Tibial nerve (tissue), 4 donors: ENCODE measurements around the gene EDN1. TPM values are rescaled to one million over a fixed set of nuclear protein-coding genes. Genes with fewer than 3 reads are reported as not detected.

ENCODE experiments used
- DNase-seq, 2 donors: peaks; one replicate each; pipeline ENCODE4 v3.0.0-alpha.2; 2019; ENCODE audit warnings: low spot score in 2 of 2
- H3K27ac ChIP-seq, 4 donors: fragments of 200-600 bp; sonication (generic) in 3 of 4; one replicate each; pipeline ENCODE4 v1.5.1; 2017 to 2019; ENCODE audit warnings: mild to moderate bottlenecking in 1 of 4
- H3K27me3 ChIP-seq, 2 donors: fragments of 200-600 bp; sonication (generic) in 1 of 2; one replicate each; pipeline versions ENCODE4 v1.5.1 to v1.6.0; 2017 to 2019
- H3K36me3 ChIP-seq, 3 donors: fragments of 200-600 bp; sonication (generic); one replicate each; pipeline ENCODE4 v1.5.1; 2018 to 2019
- H3K4me1 ChIP-seq, 4 donors: fragments of 200-600 bp; sonication (generic) in 3 of 4; one replicate each; pipeline ENCODE4 v1.5.1; 2017 to 2019
- H3K4me3 ChIP-seq, 4 donors: fragments of 200-600 bp; sonication (generic) in 3 of 4; one replicate each; pipeline ENCODE4 v1.5.1; 2017 to 2019; ENCODE audit warnings: mild to moderate bottlenecking in 1 of 4, moderate library complexity in 1 of 4
- H3K9me3 ChIP-seq, 4 donors: fragments of 200-600 bp; sonication (generic) in 3 of 4; one replicate each; pipeline ENCODE4 v1.5.1; 2017 to 2019
- EP300 ChIP-seq, 2 donors: sonication (generic); formaldehyde crosslinking; IDR thresholded peaks; one replicate each; pipeline ENCODE4 v1.6.1; 2017; ENCODE audit warnings: antibody characterized with exemption in 2 of 2, mild to moderate bottlenecking in 1 of 2
- POLR2A ChIP-seq, 2 donors: fragments of 450-650 bp; IDR thresholded peaks; one replicate each; pipeline ENCODE4 v1.6.1; 2017; ENCODE audit warnings: antibody characterized with exemption in 2 of 2, mild to moderate bottlenecking in 2 of 2, moderate library complexity in 2 of 2
- WGBS, 2 donors: methylation state at CpG; one replicate each; pipeline ENCODE4 v1.1.5; 2018; 5-methylcytosine and 5-hydroxymethylcytosine counted together
- total RNA-seq, 4 donors: library from RNA; depleted of rRNA; stranded (reverse); fragments of >200 nt; gene quantifications; one replicate each; pipeline ENCODE4 v1.1.0, GENCODE V29; 2016
- TF ChIP-seq, protein P1 (sequence below), 5 experiments: fragments of 200-600 bp in 3 of 5; fragments of 450-650 bp in 2 of 5; sonication (generic) in 3 of 5; IDR thresholded peaks; one replicate each; pipeline ENCODE4 v1.5.1; 2016 to 2019; ENCODE audit warnings: antibody characterized with exemption in 5 of 5, mild to moderate bottlenecking in 3 of 5, moderate library complexity in 2 of 5

EDN1 gene
- total RNA-seq, 4 donors from 2014 or later, result 18.2 to 48.8 (median 38.3) TPM

DNA sequence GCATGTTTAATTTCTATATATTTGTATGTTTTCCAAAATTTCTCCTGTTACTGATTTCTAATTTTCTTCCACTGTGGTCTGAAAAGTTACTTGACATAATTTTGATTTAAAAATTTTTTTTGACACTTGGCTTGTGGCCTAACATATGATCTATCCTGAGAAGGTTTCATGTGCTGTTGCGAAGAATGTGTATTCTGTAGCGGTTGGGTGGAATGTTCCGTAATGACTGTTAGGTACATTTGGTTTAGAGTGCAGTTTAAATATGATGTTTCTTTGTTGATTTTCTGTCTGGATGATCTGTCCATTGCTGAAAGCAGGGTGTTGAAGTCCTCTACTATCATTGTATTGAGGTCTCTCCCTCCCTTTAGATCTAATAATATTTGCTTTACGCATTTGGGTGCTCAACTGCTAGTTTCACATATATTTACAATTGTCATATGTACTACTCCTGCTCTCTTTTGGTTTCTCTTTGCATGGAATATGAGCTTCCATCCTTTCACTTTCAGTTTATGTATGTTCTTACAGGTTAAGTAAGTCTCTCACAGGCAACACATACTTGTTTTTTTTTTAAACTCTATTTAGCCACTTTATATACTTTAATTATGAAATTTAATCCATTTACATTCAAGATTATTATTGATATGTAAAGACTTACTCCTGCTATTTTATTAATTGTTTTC, 19.5 kb upstream of the EDN1 start:
- no peak for DNase-seq
- Histone ChIP-seq H3K4me3 (no peak overlapping the region), H3K27ac (no peak overlapping the region), H3K27me3 (no peaks in the 10 kb centered on the region), H3K4me1 (no peaks in the 10 kb centered on the region), H3K9me3 (peaks cover 0 to 12% (median 2%) of the 10 kb centered on the region in 4 donors), H3K36me3 (no peaks in the 10 kb centered on the region)
- 96 to 98% methylated on average over 4 of the region's 4 CpGs for WGBS, 2 donors
- TF ChIP-seq EP300 (IDR thresholded peaks at IDR 0.05) (no peak), POLR2A (IDR thresholded peaks at IDR 0.05) (no peak)
- TF ChIP-seq, protein P1, sequence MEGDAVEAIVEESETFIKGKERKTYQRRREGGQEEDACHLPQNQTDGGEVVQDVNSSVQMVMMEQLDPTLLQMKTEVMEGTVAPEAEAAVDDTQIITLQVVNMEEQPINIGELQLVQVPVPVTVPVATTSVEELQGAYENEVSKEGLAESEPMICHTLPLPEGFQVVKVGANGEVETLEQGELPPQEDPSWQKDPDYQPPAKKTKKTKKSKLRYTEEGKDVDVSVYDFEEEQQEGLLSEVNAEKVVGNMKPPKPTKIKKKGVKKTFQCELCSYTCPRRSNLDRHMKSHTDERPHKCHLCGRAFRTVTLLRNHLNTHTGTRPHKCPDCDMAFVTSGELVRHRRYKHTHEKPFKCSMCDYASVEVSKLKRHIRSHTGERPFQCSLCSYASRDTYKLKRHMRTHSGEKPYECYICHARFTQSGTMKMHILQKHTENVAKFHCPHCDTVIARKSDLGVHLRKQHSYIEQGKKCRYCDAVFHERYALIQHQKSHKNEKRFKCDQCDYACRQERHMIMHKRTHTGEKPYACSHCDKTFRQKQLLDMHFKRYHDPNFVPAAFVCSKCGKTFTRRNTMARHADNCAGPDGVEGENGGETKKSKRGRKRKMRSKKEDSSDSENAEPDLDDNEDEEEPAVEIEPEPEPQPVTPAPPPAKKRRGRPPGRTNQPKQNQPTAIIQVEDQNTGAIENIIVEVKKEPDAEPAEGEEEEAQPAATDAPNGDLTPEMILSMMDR (IDR thresholded peaks at IDR 0.05), result no peak

DNA sequence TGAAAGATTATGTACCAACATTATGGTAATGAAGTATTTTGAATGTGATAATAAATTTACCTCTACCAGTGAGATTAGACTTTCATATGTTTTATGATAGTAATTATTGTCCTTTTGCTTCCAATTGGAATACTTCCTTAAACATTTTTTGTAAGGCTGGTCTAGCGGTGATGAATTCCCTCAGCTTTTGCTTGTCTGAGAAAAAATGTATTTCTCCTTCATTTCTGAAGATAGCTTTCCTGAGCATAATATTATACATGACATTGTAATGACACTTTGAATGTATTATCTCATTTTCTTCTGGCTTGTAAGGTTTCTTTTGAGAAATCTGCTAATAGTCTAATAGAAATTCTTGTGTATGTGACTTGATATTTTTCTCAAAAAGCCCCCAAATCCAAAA, 18.6 kb upstream of the EDN1 start:
- no peaks in the 10 kb centered on the region for H3K36me3 ChIP-seq
- peaks cover 0 to 12% (median 2%) of the 10 kb centered on the region in 4 donors for H3K9me3 ChIP-seq
- H3K27me3 ChIP-seq, result no peaks in the 10 kb centered on the region
- no peak overlapping the region for H3K4me3 ChIP-seq
- H3K4me1 ChIP-seq, result no peaks in the 10 kb centered on the region
- TF ChIP-seq EP300 (IDR thresholded peaks at IDR 0.05) (no peak), POLR2A (IDR thresholded peaks at IDR 0.05) (no peak)
- TF ChIP-seq, protein P1 (IDR thresholded peaks at IDR 0.05), result no peak
- DNase-seq, result no peak
- no peak overlapping the region for H3K27ac ChIP-seq
- 94% methylated on average over 1 of the region's 1 CpG for WGBS, 2 donors

DNA sequence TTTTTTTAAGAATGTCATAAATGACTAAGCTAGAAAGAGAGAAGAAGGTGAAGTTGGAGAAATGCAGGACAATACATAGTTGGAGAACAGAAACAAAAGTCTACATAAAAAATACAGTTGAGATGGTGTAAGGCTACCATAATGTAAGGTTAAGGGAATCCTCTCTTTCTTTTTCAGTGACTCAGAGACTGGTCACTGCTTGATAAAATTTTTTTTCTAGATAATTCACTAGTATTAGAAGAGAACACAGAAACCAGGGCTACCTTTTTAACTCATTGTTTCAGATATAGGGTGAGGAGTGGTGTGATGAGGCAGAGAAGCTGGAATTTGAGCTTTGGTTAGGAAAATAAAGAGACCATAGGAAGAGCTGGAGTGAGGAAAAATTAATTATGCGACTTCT, 18.2 kb upstream of the EDN1 start:
- H3K9me3 ChIP-seq, result peaks cover 0 to 12% (median 2%) of the 10 kb centered on the region in 4 donors
- H3K27me3 ChIP-seq, result no peaks in the 10 kb centered on the region
- 92 to 94% methylated on average over 1 of the region's 1 CpG for WGBS, 2 donors
- no peak overlapping the region for H3K4me3 ChIP-seq
- TF ChIP-seq EP300 (IDR thresholded peaks at IDR 0.05) (no peak), POLR2A (IDR thresholded peaks at IDR 0.05) (no peak)
- TF ChIP-seq, protein P1 (IDR thresholded peaks at IDR 0.05), result no peak
- no peak overlapping the region for H3K27ac ChIP-seq
- H3K36me3 ChIP-seq, result no peaks in the 10 kb centered on the region
- H3K4me1 ChIP-seq, result no peaks in the 10 kb centered on the region
- DNase-seq, result no peak

DNA sequence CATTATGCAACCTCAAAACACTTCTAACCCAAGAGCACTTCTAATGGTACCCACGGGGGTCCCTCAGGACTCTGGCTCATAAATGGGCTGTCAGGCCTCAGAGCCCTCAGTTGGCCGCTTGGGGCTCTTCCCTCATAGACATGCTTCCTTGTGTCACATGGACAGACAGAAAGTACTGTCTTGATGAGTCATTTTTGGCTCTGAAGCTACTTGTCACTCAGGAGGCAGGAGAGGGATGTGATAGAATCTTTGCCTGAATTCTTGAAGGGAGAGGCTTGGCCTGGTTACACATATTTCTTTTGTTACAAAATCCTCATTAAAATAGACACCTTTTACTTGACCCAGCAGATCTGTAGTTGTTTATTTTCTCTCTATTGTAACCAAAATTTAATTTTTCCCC, 15.1 kb upstream of the EDN1 start:
- no peak for DNase-seq
- H3K27ac ChIP-seq, result no peak overlapping the region
- no peaks in the 10 kb centered on the region for H3K27me3 ChIP-seq
- peaks cover 0 to 12% (median 2%) of the 10 kb centered on the region in 4 donors for H3K9me3 ChIP-seq
- no peak overlapping the region for H3K4me3 ChIP-seq
- peaks cover 0 to 8% (median 0%) of the 10 kb centered on the region in 4 donors for H3K4me1 ChIP-seq
- 72 to 82% methylated on average over 2 of the region's 2 CpGs for WGBS, 2 donors
- H3K36me3 ChIP-seq, result no peaks in the 10 kb centered on the region
- TF ChIP-seq POLR2A (IDR thresholded peaks at IDR 0.05) (no peak), EP300 (IDR thresholded peaks at IDR 0.05) (no peak)
- TF ChIP-seq, protein P1 (IDR thresholded peaks at IDR 0.05), result no peak

DNA sequence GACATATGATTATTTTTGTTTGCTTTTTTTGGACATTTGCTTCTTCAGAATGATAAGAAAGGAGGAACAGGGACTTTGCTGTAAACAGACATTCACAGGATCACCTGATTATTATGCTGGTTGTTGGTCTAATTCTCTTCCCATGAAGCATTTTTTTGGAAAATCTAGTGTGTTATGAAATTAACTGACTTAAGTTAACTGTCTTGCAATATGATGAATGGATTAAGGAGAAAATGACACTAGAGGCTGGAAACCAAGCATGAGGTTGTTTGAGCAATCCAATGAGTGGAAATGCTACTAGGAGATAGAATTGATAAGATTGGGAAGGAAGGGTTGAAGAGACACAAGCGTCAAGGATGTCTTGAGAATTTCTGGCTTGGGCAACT, 13.2 kb upstream of the EDN1 start:
- Histone ChIP-seq H3K27ac (no peak overlapping the region), H3K4me1 (peaks cover 0 to 15% (median 0%) of the 10 kb centered on the region in 4 donors), H3K4me3 (no peak overlapping the region), H3K27me3 (no peaks in the 10 kb centered on the region), H3K9me3 (peaks cover 0 to 3% (median 0%) of the 10 kb centered on the region in 4 donors), H3K36me3 (no peaks in the 10 kb centered on the region)
- TF ChIP-seq, protein P1 (IDR thresholded peaks at IDR 0.05), result no peak
- 97% methylated on average over 1 of the region's 1 CpG for WGBS, 2 donors
- no peak for DNase-seq
